Right kidney (tissue), 9 donors: Measurements from ENCODE around the gene HCFC1R1.
"Not testable (repeated sequence)": the region's sequence is repeated elsewhere in the genome, so short reads cannot be mapped to it uniquely, and the experiment has no call there.

Experiments used
- DNase-seq: peaks from one replicate; pipeline ENCODE4 v3.0.0-alpha.2; 2016
- long read RNA-seq, 8 donors: transcript quantifications; one replicate each; lab custom pipeline, GENCODE V29; 2026

Gene HCFC1R1, protein sequence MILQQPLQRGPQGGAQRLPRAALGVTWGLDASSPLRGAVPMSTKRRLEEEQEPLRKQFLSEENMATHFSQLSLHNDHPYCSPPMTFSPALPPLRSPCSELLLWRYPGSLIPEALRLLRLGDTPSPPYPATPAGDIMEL
- long read RNA-seq, donor 1, transcript HCFC1R1-208 (2 exons, 1,365 nt), result minor isoform, 12 of 60 reads
- long read RNA-seq, donor 1, transcript HCFC1R1-206 (3 exons, 618 nt), result minor isoform, 10 of 60 reads
- long read RNA-seq, donor 1, transcript HCFC1R1-202 (3 exons, 765 nt), result minor isoform, 5 of 60 reads
- long read RNA-seq, donor 1, transcript HCFC1R1-201 (4 exons, 965 nt), result major isoform, 32 of 60 reads
- long read RNA-seq, donor 1, partial matches to known transcripts, result 0 of 60 reads
- long read RNA-seq, donor 1, other reads (novel, unspliced or antisense), result 0 of 60 reads
- long read RNA-seq, donor 2, transcript HCFC1R1-208 (2 exons, 1,365 nt), result minor isoform, 7 of 43 reads
- long read RNA-seq, donor 2, transcript HCFC1R1-201 (4 exons, 965 nt), result major isoform, 29 of 43 reads
- long read RNA-seq, donor 2, partial matches to known transcripts, result 0 of 43 reads
- long read RNA-seq, donor 2, other reads (novel, unspliced or antisense), result 0 of 43 reads
- long read RNA-seq, donor 3, transcript HCFC1R1-208 (2 exons, 1,365 nt), result minor isoform, 8 of 40 reads
- long read RNA-seq, donor 3, transcript HCFC1R1-206 (3 exons, 618 nt), result minor isoform, 7 of 40 reads
- long read RNA-seq, donor 3, transcript HCFC1R1-201 (4 exons, 965 nt), result major isoform, 14 of 40 reads
- long read RNA-seq, donor 3, partial matches to known transcripts, result 0 of 40 reads
- long read RNA-seq, donor 3, other reads (novel, unspliced or antisense), result 7 of 40 reads
- long read RNA-seq, donor 4, transcript HCFC1R1-201 (4 exons, 965 nt), result major isoform, 20 of 54 reads
- long read RNA-seq, donor 4, transcript HCFC1R1-206 (3 exons, 618 nt), result minor isoform, 12 of 54 reads
- long read RNA-seq, donor 4, transcript HCFC1R1-208 (2 exons, 1,365 nt), result minor isoform, 14 of 54 reads
- long read RNA-seq, donor 4, partial matches to known transcripts, result 5 of 54 reads
- long read RNA-seq, donor 4, other reads (novel, unspliced or antisense), result 0 of 54 reads
- long read RNA-seq, donor 5, transcript HCFC1R1-208 (2 exons, 1,365 nt), result minor isoform, 6 of 54 reads
- long read RNA-seq, donor 5, transcript HCFC1R1-206 (3 exons, 618 nt), result minor isoform, 11 of 54 reads
- long read RNA-seq, donor 5, transcript HCFC1R1-201 (4 exons, 965 nt), result major isoform, 32 of 54 reads
- long read RNA-seq, donor 5, partial matches to known transcripts, result 0 of 54 reads
- long read RNA-seq, donor 5, other reads (novel, unspliced or antisense), result 0 of 54 reads
- long read RNA-seq, donor 6, transcript HCFC1R1-206 (3 exons, 618 nt), result minor isoform, 12 of 46 reads
- long read RNA-seq, donor 6, transcript HCFC1R1-201 (4 exons, 965 nt), result major isoform, 22 of 46 reads
- long read RNA-seq, donor 6, partial matches to known transcripts, result 5 of 46 reads
- long read RNA-seq, donor 6, other reads (novel, unspliced or antisense), result 0 of 46 reads
- long read RNA-seq, donor 7, result 0 reads
- long read RNA-seq, donor 8, transcript HCFC1R1-206 (3 exons, 618 nt), result minor isoform, 6 of 60 reads
- long read RNA-seq, donor 8, transcript HCFC1R1-201 (4 exons, 965 nt), result major isoform, 35 of 60 reads
- long read RNA-seq, donor 8, transcript HCFC1R1-208 (2 exons, 1,365 nt), result minor isoform, 6 of 60 reads
- long read RNA-seq, donor 8, partial matches to known transcripts, result 11 of 60 reads
- long read RNA-seq, donor 8, other reads (novel, unspliced or antisense), result 0 of 60 reads

DNA sequence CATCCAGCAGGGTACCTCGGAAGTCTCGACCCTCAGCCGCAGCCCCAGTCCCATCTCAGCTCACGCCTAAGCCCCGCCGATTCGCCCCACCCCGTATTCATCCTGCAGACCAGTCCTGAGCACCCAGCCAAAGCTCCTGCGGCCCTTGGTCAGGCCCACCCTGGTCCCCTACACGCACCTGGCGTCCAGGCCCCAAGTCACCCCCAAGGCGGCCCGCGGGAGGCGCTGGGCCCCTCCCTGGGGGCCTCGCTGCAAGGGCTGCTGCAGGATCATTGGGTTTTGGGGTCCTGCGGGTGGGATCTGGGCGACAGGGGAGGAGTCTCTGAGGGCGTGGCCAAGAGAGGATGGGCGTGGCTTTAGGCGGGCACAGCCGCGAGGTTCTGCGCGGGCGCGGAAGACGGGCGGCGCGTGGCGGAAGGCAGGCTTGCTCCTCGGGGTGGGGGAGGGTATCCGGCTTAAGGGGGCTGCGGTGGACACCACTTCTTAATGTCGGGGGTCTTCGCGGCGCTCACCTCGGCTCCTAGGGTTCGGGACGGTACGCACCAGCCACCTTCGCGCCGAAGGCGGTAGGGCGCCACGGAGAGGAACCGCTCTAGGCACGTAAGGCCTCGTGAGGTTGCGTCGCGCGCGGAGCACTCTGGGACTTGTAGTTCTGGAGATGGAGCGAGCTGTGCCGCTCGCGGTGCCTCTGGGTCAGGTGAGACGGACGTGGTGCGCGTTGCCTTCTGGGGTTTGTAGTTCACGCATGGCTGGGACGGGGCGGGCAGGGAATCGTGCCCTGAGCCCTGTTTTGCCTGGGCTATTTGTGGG is at the start of gene HCFC1R1, which contains the start of gene THOC6:
HCFC1R1 (minus strand) TSS at position 274 of the 810 bp plus-strand sequence; CDS start at position 273, 1 bp downstream.
THOC6 (plus strand) TSS at position 367 of the 810 bp plus-strand sequence; CDS start at position 659, 292 bp downstream.
- DNase-seq, result peak; percentile 99

DNA sequence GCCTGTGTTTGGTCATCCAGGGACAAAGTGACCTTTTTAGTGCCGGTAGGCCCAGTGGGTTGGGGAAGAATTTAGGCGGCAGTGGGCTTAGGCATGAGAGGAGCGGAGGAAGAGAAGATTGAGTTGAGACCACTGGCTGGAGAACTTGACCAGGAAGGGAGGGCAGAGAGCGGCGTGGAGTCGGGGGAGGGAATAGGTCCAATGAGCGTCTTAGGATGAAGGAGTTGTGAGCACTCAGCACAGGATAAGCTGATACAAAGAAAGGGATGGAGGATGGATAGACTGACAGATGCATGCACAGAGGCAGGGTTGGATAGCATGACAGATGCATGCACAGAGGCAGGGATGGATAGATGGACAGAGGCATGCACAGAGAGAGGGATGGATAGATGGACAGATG is 49.7 kb upstream of the HCFC1R1 start:
- DNase-seq, result no peak

DNA sequence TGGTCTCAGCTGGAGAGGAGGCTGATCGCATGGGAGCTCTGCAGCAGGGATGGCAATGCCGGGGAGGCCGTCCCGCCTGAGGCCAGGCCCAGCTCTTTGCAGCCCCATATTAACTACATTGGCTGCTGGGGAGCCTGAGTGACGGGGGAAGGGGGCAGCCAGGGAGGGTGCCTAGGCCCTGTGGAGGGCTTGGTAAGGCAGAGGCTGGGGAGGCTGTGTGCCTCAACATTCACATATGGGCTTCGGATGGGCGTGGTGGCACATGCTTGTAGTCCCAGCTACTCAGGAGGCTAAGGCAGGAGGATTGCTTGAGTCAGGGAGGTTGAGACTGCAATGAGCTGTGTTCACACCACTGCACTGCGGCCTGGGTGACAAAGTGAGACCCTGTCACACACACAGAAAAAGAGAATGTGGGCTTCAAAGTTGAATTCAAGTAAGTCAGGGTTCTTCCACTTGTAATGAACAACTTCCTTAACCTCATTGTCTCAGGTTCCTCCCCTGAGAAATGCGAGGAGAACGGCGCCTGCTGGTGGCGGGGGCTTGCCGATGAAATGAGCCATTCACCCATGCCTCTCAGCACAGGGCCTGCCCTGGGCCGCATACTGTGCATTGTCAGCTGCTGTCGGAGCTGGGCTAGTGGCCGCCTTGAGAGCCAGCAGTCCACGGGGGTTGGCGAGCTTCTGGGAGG is 49.0 kb upstream of the HCFC1R1 start:
- DNase-seq, result not testable (repeated sequence)

DNA sequence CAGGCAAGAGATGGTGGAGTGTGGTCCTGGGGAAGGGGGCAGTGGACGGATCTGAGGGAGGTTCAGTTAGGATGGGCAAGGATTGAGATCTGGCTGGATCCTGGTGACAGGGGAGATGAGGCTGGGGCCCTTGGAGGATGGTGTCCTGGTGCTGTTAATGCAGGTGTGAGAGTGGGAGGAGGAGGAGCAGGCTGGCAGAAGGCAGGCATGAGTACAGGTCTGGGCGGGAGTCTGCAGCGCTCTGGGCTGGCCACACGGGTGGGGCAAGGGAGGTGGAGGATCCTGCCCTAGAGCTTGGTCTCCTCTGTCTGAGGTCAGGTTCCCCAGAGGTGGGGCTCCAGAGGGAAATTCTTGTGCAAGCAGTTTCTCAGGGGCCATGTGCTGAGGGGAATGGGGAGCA is 48.4 kb upstream of the HCFC1R1 start:
- DNase-seq, result not testable (repeated sequence)

DNA sequence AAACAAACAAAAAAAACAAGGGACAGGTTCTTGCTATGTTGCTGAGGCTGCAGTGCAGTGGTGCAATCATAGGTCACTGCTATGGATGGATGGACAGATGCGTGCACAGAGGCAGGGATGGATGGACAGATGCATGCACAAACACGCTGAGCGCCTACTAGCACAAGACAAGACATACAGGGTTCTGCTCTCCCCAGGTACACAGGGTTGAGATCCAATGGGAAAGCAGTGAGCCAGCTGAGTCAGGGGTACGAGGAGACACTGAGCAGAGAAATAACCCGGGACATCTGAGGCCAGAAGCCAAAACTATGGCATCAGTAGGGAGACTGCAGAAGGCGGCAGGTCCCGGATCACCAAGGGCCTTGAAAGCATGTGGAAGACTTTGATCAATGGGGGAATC is 47.9 kb upstream of the HCFC1R1 start:
- DNase-seq, result no peak

DNA sequence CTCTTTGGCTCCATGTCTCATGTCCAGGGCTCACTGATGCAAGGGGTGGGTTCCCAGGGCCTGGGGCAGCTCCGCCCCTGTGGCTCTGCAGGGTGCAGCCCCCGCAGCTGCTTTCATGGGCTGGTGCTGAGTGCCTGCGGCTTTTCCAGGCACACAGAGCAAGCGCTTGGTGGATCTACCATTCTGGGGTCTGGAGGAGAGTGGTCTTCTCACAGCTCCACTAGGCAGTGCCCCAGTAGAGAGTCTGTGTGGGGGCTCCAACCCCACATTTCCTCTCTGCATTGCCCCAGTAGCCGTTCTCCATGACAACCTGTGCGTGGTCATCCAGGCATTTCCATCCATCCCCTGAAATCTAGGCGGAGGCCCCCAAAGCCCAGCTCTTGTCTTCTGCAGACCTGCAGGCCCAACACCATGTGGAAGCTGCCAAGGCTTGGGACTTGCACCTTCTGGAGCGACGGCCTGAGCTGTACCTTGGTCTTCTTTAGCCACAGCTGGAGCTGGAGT is 46.9 kb upstream of the HCFC1R1 start:
- no peak for DNase-seq

DNA sequence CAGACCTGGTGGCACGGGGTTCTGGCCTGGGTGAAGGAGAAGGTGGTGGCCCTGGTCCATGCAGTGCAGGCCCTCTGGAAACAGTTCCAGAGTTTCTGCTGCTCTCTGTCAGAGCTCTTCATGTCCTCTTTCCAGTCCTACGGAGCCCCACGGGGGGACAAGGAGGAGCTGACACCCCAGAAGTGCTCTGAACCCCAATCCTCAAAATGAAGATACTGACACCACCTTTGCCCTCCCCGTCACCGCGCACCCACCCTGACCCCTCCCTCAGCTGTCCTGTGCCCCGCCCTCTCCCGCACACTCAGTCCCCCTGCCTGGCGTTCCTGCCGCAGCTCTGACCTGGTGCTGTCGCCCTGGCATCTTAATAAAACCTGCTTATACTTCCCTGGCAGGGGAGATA is 45.4 kb upstream of the HCFC1R1 start:
- not testable (repeated sequence) for DNase-seq

DNA sequence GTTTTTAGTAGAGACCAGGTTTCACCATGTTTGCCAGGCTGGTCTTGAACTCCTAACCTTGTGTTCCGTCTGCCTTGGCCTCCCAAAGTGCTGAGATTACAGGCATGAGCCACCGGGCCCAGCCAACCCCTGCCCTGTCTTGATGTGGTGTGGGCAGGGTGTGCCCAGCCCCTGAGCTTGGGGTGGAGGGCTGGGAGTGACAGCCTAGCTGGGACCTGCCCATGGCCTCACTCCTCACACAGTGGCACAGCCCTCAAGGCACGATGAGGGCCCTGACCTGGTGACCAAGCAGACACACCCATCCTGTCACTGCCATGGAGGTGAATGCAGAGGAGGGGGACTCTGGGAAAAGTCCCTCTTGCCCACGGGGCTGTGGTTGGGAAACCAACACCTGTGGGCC is 44.7 kb upstream of the HCFC1R1 start:
- no peak for DNase-seq

DNA sequence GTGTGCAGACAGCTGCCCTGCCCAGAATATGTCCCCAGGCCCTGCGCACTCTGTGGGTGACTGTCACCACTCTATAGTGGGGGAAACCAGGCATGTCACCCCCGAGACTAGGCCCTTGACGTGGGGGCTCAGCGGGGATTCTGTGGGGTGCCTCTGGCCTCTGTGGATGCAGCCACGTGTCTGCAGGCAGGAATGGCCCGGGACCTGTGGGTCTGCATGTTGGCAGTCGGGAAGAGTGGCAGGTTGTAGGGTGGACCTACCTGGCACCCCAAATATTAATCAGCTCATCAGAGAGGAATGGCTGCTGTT is 42.7 kb upstream of the HCFC1R1 start:
- DNase-seq, result no peak

DNA sequence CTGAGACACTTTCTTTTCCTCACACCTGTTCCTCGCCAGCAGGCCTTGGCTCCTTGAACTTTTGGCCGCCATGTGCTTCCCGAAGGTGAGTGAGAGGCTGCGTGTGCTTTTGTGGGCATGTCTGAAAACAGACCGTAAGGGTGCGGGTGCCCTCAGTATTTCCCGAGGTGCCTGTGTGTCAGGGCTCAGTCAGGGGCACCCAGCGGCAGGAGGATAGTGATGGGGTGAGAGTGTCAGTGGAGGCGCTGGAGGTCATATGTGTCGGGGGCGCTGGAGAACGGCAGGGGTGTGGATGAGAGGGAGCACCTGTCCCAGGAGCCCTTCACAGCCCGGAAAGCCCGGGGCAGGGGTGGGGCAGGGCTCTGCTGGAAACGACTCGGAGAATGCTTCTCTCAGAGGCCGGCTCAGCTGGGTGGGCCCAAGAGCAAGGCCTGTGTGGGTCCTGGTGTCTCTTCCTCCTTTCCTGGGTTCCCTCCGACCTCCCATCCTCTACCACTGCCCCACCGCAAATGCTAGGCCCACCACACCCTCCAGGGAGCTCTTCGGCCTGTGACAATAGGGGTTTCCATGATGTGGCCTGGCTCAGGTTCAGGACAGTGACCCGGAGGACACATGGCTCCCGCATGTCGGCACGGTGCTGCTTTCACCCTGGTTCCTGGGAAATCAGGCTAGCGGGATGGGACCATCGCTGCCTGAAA is 42.1 kb upstream of the HCFC1R1 start:
- no peak for DNase-seq

DNA sequence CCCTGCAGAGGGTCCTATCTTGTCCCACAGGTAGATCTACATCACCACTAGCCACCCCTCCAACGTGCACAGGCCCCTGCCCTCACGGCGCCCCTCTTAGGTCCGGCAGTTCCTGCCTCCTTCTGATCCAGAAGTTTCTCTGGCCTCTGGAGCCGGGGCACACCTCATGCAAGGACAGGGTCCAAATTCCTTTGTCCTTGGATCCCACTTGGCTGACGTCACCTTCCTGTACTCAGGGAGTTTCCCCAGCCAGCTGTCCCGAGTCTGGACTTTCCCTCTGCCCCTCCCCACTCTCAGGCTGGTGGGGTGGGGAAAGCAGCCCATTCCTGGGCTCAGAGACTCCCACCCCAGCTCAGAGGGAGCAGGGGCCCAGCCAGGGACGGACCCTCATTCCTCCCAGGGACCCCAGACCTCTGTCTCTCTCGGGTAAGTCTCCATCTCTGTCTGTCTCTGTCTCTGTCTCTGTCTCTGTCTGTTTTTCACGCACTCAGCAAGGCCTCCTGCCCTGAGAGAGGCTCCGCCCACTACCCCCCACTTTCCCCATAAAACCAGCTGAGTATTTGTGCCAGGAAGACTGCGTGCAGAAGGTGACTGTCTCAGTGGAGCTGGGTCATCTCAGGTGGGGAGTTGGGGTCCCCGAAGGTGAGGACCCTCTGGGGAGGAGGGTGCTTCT is 41.5 kb upstream of the HCFC1R1 start, which contains the start of gene IL32:
IL32 (plus strand) TSS at position 572 of the 673 bp plus-strand sequence. CDS start 172 bp downstream, outside the sequence.
- no peak for DNase-seq

DNA sequence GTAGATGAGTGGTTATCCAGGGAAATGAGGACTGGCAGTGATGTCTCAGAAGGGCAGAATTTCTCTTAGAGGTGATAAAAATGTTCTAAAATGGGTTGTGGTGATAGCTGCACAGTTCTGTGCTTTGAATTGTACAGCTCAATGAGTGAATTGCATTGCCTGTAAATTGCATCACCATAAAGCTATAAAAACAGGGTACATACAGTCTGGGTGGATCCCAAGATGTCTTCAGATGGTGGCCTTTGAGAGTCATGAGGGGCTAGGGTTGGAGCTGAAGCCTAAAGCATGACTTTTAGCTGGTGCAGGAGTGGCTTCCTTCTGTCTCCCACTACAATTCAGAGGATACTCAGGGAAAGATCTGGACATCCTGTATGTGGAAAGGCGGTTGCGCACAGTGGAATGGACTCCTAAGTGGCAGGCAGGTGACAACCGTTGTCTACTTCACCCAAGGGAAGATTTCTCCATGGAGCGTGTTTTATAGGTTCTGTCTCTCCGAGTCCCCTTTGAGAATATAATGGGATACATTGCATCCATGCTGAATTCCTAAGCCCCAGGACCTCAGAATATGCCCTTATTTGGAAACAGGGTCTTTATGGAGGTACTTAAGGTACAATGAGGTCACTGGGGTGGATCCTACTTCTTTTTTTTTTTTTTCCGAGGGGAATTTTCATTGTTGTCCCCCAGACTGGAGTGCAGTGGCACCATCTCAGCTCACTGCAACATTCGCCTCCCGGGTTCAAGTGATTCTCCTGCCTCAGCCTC is 40.1 kb upstream of the HCFC1R1 start:
- DNase-seq, result no peak

DNA sequence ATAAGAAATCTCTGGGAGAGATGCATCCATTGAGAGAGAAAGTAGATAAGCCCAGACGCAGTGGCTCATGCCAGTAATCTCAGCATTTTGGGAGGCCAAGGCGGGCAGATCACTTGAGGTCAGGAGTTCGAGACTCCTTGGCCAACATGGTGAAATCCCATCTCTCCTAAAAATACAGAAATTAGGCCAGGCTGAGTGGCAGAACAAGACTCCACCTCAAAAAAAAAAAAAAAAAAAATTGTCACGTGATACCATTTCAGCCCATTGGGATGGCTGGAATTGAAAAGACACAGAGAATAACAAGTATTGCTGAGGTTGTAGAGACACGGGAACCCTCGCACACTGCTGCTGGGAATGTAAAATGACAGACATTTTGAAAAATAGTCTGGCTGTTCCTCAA is 38.8 kb upstream of the HCFC1R1 start:
- no peak for DNase-seq

DNA sequence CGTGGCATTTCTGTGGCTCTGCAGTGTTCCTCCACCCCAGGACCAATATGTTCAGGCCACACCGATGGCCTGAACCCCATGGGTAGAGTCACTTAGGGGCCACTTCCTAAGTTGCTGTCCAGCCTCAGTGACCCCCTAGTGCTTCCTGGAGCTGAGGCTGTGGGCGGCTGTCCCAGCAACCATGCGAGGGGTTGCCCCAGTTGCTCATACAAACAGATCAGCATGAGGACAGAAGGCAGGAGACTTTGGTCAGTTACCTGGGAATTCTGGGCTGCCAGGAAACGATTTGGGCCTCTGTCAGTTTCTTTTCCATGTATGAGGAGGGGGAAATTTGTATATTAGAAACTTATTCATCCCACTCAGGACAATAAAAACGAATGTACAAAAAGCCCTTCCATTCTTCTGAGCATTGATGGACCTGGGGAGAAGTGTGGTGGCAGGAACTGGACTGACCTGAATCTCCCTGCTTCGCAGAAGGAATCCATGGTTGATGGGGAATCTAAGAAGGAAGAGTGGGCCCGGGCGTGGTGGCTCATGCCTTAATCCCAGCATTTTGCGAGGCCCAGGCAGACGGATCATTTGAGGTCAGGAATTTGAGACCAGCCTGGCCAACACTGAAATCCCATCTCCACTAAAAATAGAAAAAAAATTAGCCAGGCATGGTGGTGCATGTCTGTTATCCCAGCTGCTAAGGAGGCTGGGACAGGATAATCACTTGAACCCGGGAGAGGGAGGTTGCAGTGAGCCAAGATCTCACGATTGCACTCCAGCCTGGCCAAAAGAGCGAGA is 36.8 kb upstream of the HCFC1R1 start:
- no peak for DNase-seq

DNA sequence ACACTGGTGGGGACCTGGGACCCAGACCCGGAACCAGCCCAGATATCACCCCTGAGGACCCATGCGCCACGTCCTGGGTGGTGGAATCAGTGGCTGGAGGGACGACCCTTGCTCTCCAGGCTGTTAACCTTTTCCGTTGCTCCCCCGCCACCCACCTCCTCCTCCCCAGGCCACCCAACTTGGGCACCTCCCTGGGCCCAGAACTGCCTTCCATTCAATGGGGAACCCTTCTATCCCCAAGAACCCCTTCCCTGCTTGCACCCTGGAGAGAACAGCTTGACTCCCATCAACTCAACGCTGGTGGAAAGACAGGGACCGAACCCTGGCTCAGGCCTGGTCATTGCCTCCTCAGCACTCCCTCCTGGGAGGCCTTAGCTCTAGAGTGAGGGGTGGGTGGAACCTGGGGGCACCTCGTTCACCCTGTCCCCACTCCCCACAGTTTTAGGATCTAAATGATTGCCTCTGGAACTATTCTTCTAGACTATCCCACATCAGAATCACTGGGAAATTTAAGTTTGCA is 36.0 kb upstream of the HCFC1R1 start:
- no peak for DNase-seq

DNA sequence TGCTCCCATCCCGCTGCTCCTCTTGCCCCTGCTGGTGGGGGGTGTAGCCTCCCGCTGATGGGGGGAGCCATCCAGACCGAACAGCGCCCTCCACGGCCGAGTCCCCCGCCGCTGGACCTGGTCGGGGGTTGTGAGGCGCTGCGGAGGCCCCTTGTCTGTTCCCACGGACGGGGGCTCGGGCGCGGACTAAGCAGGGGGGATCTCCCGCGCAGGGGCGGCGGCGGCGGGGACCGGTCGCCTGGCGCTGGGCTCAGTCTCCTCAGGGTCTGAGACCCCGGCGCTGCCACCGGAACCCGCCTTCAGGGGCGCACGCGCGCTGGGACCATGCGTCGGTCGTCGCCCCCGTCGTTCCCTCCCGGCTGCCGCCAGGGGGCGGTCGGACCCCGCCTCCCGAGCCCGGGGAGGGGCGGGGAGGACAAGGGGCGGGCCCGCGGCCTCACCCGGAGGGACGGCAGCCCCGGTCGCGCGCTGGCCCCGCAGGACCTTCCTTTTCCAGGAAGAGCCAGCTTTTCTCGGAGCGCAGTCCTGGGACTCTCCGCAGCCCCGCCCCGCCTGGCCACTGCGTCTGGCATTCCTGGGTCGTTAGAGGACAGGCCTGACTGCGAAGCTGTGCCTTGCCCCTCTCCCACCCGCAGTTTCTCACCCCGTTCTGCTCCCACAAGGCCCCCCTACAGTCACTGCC is 35.4 kb upstream of the HCFC1R1 start:
- DNase-seq, result peak; percentile 91
